MM.1S (cell line): ENCODE measurements around the gene CR1.

Experiments used
- CTCF ChIP-seq: fragments of 300-600 bp; sonication (generic); IDR thresholded peaks from 2 replicates; pipeline ENCODE4 v1.5.1; 2016; ENCODE audit warnings: antibody characterized with exemption, low read length, mixed read lengths
- EZH2 ChIP-seq: fragments of 300-600 bp; sonication (generic); optimal IDR thresholded peaks from 2 replicates; pipeline ENCODE3; 2017; ENCODE audit warnings: low read depth, mild to moderate bottlenecking, antibody characterized with exemption, low read length, mixed read lengths

- TF ChIP-seq CTCF (no peak), EZH2 (no peak)
Observed at GRCh38 chr1:207462535-207462934, 33.4 kb upstream of the CR1 start.
